GM15510 (cell line): ENCODE results near the gene EPB41L4B.

Experiments used
- POLR2A ChIP-seq: IDR thresholded peaks from 3 replicates; pipeline ENCODE4 v1.6.1; 2011; ENCODE audit warnings: borderline replicate concordance; ENCODE audit not compliant: insufficient read length; ENCODE audit errors: extremely low read depth

The EPB41L4B gene

DNA sequence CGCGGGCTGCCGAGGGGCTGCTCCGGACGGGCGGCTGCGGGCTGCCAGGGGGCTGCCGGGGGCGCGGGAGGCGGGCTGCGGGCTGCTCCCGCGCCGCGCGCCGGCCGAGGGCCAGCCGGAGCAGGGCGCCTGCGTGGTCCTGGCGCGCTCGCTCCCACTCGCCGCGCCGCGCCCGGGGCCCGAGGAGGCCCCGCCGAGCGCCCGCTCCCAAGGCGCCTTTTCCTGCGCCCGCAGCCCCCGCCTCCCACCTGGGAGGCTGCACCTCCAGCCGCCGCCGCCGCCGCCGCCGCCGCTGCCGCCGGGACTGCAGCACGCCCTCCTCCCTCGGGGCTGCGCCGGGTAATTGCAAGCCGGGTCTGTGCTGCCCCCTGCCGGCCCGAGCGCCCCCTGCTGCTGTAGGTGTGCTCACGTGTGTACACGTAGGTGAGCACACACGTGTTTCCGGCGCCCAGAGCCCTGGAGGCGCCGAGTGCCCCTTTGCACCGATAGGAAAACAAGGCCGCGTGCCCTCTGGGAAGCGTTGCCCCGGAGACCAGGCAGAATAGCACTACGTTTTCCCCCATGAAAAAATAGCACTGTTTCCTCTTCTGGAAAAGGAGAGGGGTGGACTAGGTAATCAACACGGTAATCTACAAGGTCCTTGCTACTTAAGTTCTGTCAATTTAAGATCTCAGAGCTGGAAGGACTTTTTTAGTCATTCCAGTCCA, at the start of gene EPB41L4B:
TSS of gene EPB41L4B (minus strand) at position 318 of the 707 bp plus-strand sequence. CDS start 613 bp downstream, outside the sequence.
- TF ChIP-seq POLR2A: no peak

DNA sequence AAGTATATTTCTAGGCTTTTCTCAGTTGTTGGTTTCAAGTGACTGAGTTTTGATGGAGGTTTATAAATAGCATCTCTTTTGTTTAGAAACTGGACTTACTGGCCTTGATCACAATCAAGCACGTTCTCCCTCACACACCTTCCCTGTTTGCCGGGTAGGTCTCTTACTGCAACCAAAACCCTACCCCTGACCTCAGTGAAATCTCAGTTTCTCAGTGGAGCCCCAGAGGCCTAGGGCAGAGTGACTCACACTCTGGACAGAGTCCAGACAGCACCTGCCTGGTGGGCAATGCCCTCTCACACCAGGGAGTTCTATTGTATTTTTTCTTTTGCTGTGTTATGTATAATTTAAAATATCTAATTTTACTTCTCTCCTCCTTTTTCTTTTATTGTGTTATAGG, 48.4 kb upstream of the EPB41L4B start:
- TF ChIP-seq POLR2A: no peak

DNA sequence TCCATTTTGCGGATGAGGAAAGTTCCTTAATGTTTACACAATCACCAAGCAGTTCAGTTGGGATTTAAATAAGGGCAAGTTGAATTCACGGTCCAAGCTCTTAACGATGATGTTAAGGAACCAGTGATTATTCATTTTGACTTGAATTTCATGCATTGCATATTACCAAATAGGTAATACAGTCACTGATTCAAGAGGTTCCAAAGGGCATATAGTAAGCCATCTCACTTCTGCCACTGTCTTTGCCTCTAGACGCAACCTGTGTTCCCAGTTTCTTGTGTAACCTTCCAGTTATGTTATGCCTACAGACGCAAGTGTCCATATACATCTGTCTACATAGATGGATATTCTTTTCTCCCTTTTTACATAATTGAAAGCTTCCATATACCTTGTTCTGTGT, 39.9 kb upstream of the EPB41L4B start:
- TF ChIP-seq POLR2A: no peak

DNA sequence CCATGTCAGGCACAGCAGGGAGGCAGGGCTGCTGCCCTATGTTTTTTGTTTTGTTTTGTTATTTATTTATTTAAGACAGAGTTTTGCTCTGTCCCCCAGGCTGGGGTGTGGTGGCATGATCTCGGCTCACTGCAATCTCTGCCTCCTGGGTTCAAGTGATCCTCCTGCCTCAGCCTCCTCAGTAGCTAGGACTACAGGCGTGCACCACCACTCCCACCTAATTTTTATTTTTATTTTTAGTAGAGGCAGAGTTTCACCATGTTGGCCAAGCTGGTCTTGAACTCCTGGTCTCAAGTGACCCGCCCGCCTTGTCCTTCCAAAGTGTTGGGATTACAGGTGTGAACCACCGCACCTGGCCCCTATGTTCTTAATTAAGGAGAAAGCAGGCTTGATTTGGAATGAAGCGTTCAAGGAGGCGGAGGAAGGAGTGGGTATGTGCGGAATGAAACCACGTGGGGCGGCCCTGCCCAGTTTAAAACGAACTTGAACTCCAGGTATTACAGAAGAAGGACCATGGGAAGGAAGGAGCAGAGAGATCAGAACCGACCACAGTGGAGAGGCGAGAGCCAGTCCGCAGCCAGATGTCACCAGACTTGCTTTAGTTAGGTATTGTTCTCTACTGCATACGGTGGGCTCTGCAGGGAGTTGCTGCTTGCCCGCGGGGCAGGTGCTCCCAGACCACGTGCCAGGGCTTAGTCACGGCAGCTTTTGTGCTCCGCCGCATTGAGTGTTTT, 34.9 kb upstream of the EPB41L4B start:
- no peak for TF ChIP-seq POLR2A

DNA sequence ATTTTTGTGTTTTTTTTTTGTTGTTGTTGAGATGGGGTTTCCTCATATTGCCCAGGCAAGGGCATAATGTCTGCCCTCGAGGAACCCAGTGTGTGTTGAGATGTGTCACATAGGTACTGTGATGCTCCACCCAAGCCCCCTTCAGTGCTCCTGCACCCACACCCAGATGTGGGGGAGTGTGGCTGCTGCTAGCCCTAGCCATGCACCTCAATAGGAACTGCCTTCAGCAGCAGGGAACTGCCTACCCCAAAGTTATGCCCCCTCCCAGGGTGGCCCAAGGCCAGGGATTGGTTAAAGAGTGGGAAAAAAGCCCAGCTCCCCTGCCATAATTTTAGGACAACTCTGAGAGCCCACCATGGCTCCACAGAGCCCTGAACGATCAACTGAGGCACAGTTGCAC, 33.3 kb upstream of the EPB41L4B start:
- TF ChIP-seq POLR2A: no peak

DNA sequence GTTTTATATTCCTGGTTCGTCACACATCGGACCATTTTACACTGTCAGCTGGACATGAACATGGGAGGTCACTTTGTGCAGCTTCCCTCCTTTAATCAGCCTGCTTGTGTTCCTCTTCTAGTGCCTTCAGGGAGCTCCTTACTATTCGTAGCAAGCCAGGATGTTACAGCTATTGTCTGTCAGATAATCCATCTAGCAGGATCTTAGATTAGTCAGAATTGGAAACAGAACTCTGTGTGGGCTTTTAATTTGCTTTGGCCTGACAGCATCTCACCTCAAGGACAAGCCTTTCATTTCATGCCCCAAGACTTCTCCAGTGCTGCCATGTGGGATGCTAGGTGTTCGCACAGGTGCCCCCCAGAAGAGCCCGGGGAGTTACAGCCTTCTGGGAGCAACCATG, 30.2 kb upstream of the EPB41L4B start:
- TF ChIP-seq POLR2A: no peak

DNA sequence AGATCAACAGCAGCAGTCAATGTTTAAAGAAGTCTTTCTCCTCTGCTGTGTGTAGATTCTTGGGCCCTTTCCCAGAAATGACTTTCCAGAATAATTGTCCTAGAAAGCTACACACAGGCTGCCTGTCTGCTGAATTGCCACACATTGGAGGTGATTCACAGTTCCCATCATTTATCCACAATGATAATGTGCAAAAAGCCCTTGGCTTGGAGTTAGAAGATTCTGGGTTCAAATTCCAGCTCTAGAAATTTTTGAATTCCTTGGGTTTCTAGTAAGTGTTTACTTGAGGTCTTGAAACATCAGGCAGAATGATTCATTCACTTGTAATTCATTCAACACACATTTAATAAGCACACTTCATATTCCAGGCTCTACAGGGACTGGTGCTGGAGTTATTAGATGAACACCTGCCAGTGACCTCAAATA, 28.6 kb upstream of the EPB41L4B start:
- no peak for TF ChIP-seq POLR2A

DNA sequence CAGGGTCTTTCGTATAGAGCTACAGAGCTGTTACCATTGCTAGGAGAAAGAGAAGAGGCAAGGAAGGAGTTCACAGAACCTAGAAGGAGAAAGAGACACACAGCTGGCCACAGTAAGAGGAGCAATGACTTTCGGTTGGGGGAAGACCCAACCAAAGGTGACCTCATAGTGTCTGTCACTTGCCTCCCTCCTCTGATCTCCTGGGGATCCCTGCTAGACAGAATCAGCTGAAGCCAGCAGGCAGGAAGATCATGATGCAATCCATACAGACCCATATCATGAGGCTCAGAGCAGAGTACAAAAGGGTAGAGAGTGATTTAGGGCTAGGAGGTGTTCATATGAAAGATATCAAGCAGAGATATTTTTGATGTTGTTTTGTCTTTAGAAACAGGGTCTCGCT, 26.0 kb upstream of the EPB41L4B start:
- TF ChIP-seq POLR2A: no peak

DNA sequence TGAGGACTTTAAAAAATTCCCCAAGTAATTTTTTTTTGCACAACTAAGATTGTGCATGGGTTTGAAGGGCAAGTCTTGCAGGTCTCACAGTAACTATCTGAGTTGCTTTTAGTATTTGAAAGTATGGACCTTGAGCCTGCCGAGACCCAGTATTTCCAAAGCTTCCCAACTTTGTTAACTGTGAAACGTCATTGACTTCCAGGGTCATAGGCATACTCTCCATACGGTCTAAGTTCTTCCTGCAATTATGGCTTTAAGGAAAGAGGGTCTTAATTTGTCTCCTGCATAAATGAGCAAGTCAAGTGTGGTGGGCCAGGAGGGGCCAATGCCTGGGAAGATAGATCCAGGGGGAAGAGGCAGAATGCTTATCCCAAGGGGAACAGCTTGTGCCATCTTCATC, 24.0 kb upstream of the EPB41L4B start:
- no peak for TF ChIP-seq POLR2A

DNA sequence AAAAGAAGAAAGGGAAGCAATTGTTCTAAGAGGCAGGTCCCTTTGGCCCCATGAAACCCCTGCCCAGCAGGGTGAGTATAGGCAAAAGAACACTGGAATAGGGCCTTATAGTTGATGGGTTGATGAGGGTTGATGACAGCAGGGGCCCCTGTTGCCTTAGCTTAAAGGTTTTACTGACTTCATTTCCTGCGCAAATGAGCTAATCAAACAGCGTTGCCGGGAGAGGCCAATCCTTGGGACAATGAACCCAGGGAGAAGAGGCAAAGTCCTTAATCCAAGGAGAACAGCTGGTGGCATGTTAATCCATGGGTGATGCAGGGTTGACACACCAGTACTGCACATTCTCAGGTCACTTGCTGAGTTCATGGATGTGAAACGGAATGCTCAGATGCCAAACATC, 22.0 kb upstream of the EPB41L4B start:
- TF ChIP-seq POLR2A: no peak

DNA sequence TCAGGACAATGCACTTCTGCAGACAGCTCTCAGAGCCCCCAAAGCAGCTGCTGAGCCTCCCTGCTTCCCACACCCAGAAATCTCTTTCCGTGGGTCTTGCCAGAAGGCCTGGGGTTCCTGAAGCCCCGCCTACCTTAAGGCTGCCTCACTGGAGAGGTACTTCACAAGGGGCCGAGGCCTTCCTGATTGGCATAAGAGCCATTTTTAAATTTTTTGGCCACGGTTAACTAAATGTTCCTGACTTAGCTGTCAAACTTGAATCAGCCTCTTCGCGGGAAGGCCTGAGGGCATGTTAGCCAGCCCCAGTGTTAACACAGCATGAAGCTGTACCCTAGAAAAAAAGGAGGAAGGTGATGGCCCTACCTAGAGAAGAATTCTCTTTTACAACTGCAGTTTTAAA, 20.7 kb upstream of the EPB41L4B start:
- TF ChIP-seq POLR2A: no peak

DNA sequence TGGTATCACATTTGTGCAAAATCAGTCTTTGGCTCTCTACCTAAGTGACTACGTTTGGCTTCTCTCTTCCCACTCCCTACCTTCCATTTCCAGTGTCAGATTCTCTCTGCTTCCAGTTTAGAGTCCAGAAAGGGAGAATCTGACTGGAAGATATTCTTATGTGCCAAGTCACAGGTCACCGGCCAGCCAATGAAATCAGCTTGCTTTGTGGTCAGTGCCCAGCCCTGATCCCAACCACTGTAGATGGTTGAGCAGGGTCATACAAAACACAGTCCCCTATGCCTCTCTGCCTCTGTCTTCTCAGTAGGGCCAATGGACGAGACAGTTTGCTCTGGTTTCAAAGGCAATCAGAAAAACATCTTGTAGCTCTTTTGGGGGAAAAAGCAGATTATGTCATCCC, 15.6 kb upstream of the EPB41L4B start:
- TF ChIP-seq POLR2A: no peak

DNA sequence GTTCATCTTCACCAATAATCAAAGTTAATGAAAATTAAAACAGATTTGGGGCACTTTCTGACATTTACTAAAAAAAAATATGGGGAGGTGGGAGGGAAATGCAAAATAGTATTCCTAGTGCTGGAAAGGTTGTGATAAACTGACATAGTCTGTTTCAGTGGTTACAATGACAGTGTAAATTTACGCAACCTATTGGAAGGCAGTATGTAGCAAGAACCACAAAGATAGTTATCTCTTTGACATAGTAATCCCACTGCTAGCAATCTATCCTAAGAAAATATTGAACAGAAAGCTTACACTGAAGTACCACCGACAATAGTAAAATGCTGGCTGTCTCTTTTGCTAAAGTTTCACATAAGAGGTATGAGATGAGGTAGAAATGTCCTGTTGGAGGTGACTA, 15.1 kb upstream of the EPB41L4B start:
- TF ChIP-seq POLR2A: no peak

DNA sequence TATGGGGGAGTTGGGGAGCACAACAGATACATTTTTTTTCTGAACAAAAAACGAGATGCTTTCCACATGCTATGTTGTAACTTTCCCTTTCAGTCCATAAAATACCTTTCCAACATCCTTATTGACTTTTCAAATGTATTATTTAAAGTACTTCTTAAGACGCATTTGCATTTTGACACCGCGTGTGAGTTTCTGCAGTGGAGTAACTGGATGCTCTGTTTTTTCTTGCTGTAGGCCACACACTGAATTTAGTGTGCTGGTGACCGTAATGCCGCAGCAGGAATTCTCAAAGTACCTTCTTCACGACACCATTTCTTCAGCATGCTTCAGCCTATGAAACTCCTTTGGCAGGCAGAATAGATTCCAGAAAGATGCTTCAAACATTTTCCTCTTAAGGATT, 14.3 kb upstream of the EPB41L4B start:
- TF ChIP-seq POLR2A: no peak

DNA sequence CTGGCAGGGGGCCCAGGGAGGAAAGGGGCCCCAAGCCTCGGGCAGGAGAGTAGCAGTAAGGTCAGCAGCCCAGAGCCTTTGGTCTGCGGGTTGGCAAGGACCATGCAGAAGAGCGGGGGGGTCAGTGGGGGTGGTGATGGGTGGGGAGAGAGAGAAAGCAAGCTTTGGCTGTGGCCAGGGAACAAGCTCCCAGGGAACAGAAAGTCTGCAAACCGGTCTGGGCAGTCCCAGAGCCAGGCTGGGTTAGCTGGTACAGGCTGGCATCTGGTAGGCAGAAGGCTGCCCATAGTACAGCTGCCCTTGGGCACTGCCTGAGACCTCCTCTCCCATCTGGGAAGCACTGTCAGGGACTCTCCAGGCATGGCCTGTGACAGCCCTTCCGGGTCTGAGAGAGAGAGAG, 10.5 kb upstream of the EPB41L4B start:
- TF ChIP-seq POLR2A: no peak

DNA sequence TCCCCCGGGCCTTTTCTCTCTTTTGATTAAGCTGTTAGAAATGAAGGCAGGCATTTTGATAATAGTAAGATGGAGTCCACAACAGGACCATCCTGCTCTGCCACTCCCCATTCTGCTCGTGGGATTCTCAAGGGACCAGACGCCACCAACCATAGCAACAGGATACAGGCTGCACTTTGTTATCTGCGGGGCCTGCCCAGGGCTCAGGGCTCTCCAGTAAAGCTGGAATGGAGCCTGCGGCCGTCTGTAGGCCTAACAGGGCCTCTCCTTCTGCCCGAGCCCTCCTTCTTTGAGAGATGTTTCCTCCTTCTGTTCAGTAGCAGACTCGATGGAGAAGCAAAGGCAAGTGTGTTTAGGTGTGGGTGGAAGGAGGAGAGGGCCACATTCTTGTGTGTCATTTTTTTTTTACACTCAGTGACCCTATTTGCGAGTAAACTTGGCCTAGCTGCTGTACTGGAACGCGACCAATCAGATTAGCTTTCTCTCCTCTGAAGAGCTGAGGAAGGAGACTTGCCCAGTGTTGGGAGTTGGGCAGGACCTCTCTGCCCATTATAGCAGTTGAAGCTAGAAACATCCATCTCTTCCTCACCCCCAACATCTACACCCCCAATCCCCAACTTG, 8.9 kb upstream of the EPB41L4B start:
- TF ChIP-seq POLR2A: no peak
